Smooth muscle cell (in vitro differentiated cells): ENCODE data around the gene SH3RF2. TPM values are rescaled to one million over a fixed set of nuclear protein-coding genes. Genes with fewer than 3 reads are reported as not detected.

ENCODE experiments used
- DNase-seq: peaks from one replicate; lab custom pipeline; 2025; ENCODE audit not compliant: unreplicated experiment; lab: John Stamatoyannopoulos, UW
- H2AFZ ChIP-seq: fragments of 200-600 bp; sonication (generic); 2 replicates; pipeline ENCODE4 v1.6.0; 2016; ENCODE audit warnings: antibody characterized with exemption, low read depth, mild to moderate bottlenecking
- H3F3A ChIP-seq: fragments of 200-600 bp; sonication (generic); 2 replicates; pipeline ENCODE4 v1.6.0; 2017; ENCODE audit warnings: antibody characterized with exemption, low read depth
- H3K27ac ChIP-seq: fragments of 200-600 bp; sonication (generic); 2 replicates; pipeline ENCODE4 v1.5.1; 2016; ENCODE audit warnings: low read depth, mild to moderate bottlenecking
- H3K27me3 ChIP-seq: fragments of 200-600 bp; sonication (generic); 2 replicates; pipeline ENCODE4 v1.6.1; 2016; ENCODE audit warnings: low read depth, mild to moderate bottlenecking
- H3K36me3 ChIP-seq: fragments of 200-600 bp; sonication (generic); 2 replicates; pipeline ENCODE4 v1.5.1; 2016; ENCODE audit warnings: low read depth
- H3K4me1 ChIP-seq: fragments of 200-600 bp; sonication (generic); 2 replicates; pipeline ENCODE4 v1.5.1; 2016; ENCODE audit warnings: low read depth
- H3K4me2 ChIP-seq: fragments of 200-600 bp; sonication (generic); 2 replicates; pipeline ENCODE4 v1.6.0; 2016; ENCODE audit warnings: mild to moderate bottlenecking
- H3K4me3 ChIP-seq: fragments of 200-600 bp; sonication (generic); 2 replicates; pipeline ENCODE4 v1.5.1; 2016; ENCODE audit warnings: mild to moderate bottlenecking
- H3K79me2 ChIP-seq: fragments of 200-600 bp; sonication (generic); 2 replicates; pipeline ENCODE4 v1.6.0; 2016; ENCODE audit warnings: low read depth, mild to moderate bottlenecking
- H3K9ac ChIP-seq: fragments of 200-600 bp; sonication (generic); 2 replicates; pipeline ENCODE4 v1.6.0; 2016; ENCODE audit warnings: low read depth
- H3K9me3 ChIP-seq: fragments of 200-600 bp; sonication (generic); replicated peaks from 2 replicates; pipeline ENCODE4 v1.5.1; 2016; ENCODE audit warnings: low read depth
- H4K20me1 ChIP-seq: fragments of 200-600 bp; sonication (generic); 2 replicates; pipeline ENCODE4 v1.6.0; 2016; ENCODE audit warnings: low read depth
- WGBS: methylation state at CpG from one replicate; pipeline ENCODE4 v1.1.7; 2016; ENCODE audit warnings: low lambda C conversion rate; 5-methylcytosine and 5-hydroxymethylcytosine counted together
- polyA plus RNA-seq: library from polyadenylated mRNA; unstranded; fragments of >200 nt; fragmentation: Nextera tagmentation; extraction: Ambion mirVana; gene quantifications from 2 replicates; pipeline ENCODE4 v1.2.1, GENCODE V29; 2016
- total RNA-seq: library from RNA; depleted of rRNA; stranded (reverse); fragments of >200 nt; gene quantifications from 2 replicates; pipeline ENCODE4 v1.2.3, GENCODE V29; 2014
- TF ChIP-seq, protein P1 (sequence below): fragments of 200-600 bp; sonication (generic); IDR thresholded peaks from 2 replicates; pipeline ENCODE4 v1.5.1; 2017; ENCODE audit warnings: borderline replicate concordance, mild to moderate bottlenecking, antibody characterized with exemption; ENCODE audit not compliant: insufficient read depth, poor library complexity, severe bottlenecking

SH3RF2 gene
- total and polyA plus RNA-seq, 2 experiments from 2014 or later: 1.0 to 2.0 TPM

DNA sequence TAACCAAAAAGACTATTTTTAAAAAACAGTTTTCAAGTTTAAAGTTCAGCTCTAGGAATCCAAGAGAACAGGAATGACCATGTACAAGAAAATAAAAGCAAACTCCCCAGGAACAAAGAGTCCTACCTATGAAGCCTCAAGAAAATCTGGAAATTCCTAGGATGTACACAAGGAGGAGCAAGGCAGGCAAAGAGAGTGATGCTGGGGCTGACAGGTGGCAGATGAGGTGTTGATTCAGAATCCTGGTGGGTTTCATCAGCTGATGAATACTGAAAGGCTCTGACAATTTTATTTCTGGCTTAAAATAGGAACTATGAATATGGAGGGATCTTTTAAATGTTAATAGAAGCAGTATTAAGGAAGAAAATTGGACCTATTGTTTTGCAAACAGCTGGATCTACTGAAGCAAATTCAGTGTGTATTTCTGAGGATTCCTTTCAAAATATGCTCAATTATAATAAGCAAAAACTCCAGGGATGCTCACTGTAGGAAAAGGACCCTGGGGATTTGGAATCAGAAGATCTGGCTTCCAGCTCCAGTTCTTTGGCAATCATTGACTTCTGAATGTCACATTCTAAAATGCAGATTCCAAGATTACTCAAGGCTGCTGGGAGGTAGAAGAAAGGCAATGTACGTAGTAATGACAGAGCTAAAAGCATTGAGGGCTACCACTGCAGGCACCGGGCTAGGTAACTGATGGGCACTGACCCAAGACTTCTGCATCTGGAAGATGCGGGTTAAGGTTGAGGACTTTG lies 28.0 kb upstream of the SH3RF2 start:
- Histone ChIP-seq H2AFZ (no peak overlapping the region), H3K79me2 (no peaks in the 10 kb centered on the region), H3K4me1 (no peaks in the 10 kb centered on the region), H3K27ac (no peak overlapping the region), H3K9ac (no peak overlapping the region), H3K9me3 (no peaks in the 10 kb centered on the region), H3K27me3 (peaks cover 16% of the 10 kb centered on the region), H3K36me3 (no peaks in the 10 kb centered on the region), H3K4me3 (no peak overlapping the region), H3F3A (no peaks in the 10 kb centered on the region), H3K4me2 (no peak overlapping the region), H4K20me1 (no peaks in the 10 kb centered on the region)
- WGBS: 95% methylated on average over 3 of the region's 3 CpGs
- DNase-seq: no peak
- TF ChIP-seq, protein P1, sequence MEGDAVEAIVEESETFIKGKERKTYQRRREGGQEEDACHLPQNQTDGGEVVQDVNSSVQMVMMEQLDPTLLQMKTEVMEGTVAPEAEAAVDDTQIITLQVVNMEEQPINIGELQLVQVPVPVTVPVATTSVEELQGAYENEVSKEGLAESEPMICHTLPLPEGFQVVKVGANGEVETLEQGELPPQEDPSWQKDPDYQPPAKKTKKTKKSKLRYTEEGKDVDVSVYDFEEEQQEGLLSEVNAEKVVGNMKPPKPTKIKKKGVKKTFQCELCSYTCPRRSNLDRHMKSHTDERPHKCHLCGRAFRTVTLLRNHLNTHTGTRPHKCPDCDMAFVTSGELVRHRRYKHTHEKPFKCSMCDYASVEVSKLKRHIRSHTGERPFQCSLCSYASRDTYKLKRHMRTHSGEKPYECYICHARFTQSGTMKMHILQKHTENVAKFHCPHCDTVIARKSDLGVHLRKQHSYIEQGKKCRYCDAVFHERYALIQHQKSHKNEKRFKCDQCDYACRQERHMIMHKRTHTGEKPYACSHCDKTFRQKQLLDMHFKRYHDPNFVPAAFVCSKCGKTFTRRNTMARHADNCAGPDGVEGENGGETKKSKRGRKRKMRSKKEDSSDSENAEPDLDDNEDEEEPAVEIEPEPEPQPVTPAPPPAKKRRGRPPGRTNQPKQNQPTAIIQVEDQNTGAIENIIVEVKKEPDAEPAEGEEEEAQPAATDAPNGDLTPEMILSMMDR: peak; percentile 14

GRCh38 chr5:145911164-145911563 lies 25.2 kb upstream of the SH3RF2 start:
- H3K4me1 ChIP-seq: no peaks in the 10 kb centered on the region
- no peak overlapping the region for H3K4me3 ChIP-seq
- H3K79me2 ChIP-seq: no peaks in the 10 kb centered on the region
- no peak for DNase-seq
- H3K4me2 ChIP-seq: no peak overlapping the region
- no peaks in the 10 kb centered on the region for H3K9me3 ChIP-seq
- no peak overlapping the region for H3K9ac ChIP-seq
- H2AFZ ChIP-seq: no peak overlapping the region
- H3K27me3 ChIP-seq: peaks cover 16% of the 10 kb centered on the region
- no peaks in the 10 kb centered on the region for H3F3A ChIP-seq
- no peaks in the 10 kb centered on the region for H4K20me1 ChIP-seq
- no peak overlapping the region for H3K27ac ChIP-seq
- WGBS: 79% methylated on average over 6 of the region's 6 CpGs
- H3K36me3 ChIP-seq: no peaks in the 10 kb centered on the region
- TF ChIP-seq, protein P1: no peak

GRCh38 chr5:145912019-145912418 lies 24.4 kb upstream of the SH3RF2 start:
- no peak overlapping the region for H3K27ac ChIP-seq
- H3K9ac ChIP-seq: no peak overlapping the region
- H3F3A ChIP-seq: no peaks in the 10 kb centered on the region
- no peaks in the 10 kb centered on the region for H3K79me2 ChIP-seq
- H2AFZ ChIP-seq: no peak overlapping the region
- H3K4me1 ChIP-seq: peaks cover 6% of the 10 kb centered on the region
- TF ChIP-seq, protein P1: no peak
- no peaks in the 10 kb centered on the region for H3K9me3 ChIP-seq
- peaks cover 16% of the 10 kb centered on the region for H3K27me3 ChIP-seq
- H4K20me1 ChIP-seq: no peaks in the 10 kb centered on the region
- WGBS: 92% methylated on average over 3 of the region's 3 CpGs
- no peak overlapping the region for H3K4me3 ChIP-seq
- no peak overlapping the region for H3K4me2 ChIP-seq
- DNase-seq: no peak
- H3K36me3 ChIP-seq: no peaks in the 10 kb centered on the region

DNA sequence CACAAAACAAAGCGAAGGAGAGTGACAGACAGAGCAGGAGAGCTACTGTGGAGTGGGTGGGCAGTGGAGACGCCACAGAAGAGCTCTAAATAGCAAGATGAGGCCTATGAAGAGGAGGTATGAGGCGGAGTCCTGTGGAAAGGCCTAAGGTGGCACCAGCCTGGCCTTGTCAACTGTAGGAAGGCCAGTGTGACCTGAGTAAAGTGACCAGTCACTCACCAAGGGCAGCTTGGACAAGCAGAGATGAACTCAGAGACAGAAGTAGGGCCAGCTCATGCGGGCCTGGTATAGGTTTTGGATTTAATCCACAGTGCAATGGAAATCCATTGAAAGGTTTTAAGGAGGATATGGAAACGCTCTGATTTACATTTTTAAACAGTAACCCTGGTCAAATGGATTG lies 23.8 kb upstream of the SH3RF2 start:
- Histone ChIP-seq H2AFZ (no peak overlapping the region), H3K4me2 (no peak overlapping the region), H3K9me3 (no peaks in the 10 kb centered on the region), H3K36me3 (no peaks in the 10 kb centered on the region), H3K9ac (no peak overlapping the region), H3K4me3 (no peak overlapping the region), H3K27ac (no peak overlapping the region), H4K20me1 (no peaks in the 10 kb centered on the region), H3K27me3 (peaks cover 16% of the 10 kb centered on the region), H3K79me2 (no peaks in the 10 kb centered on the region), H3F3A (no peaks in the 10 kb centered on the region), H3K4me1 (peaks cover 6% of the 10 kb centered on the region)
- DNase-seq: no peak
- 96% methylated on average over 5 of the region's 5 CpGs for WGBS
- TF ChIP-seq, protein P1: no peak
